Muscle layer of colon (tissue), 2 donors: ENCODE measurements around the gene CLEC2B.

ENCODE experiments used
- H3K27ac ChIP-seq: one replicate; pipeline ENCODE4 v1.7.0; 2013; ENCODE audit warnings: low read depth, mild to moderate bottlenecking, low read length, moderate library complexity
- H3K27me3 ChIP-seq, 2 donors: one replicate each; pipeline ENCODE4 v1.7.0; 2013; ENCODE audit warnings: low read length in 2 of 2, mild to moderate bottlenecking in 2 of 2; ENCODE audit not compliant: insufficient read depth in 2 of 2, control insufficient read depth in 1 of 2
- H3K36me3 ChIP-seq: one replicate; pipeline ENCODE4 v1.7.0; 2013; ENCODE audit warnings: mild to moderate bottlenecking, low read length; ENCODE audit not compliant: insufficient read depth
- H3K4me1 ChIP-seq: one replicate; pipeline ENCODE4 v1.7.0; 2013; ENCODE audit warnings: mild to moderate bottlenecking, low read length; ENCODE audit not compliant: insufficient read depth
- H3K4me3 ChIP-seq, 2 donors: one replicate each; pipeline ENCODE4 v1.7.0; 2013; ENCODE audit warnings: low read length in 2 of 2, low read depth in 1 of 2, mild to moderate bottlenecking in 1 of 2, moderate library complexity in 1 of 2
- H3K9ac ChIP-seq: one replicate; pipeline ENCODE4 v1.7.0; 2013; ENCODE audit warnings: low read length
- H3K9me3 ChIP-seq: one replicate; pipeline ENCODE4 v1.7.0; 2013; ENCODE audit warnings: mild to moderate bottlenecking, low read length
- donor health status: abdominal sarcoma.
- donor health status: Adenocarcinoma of cecum.

Gene CLEC2B

DNA sequence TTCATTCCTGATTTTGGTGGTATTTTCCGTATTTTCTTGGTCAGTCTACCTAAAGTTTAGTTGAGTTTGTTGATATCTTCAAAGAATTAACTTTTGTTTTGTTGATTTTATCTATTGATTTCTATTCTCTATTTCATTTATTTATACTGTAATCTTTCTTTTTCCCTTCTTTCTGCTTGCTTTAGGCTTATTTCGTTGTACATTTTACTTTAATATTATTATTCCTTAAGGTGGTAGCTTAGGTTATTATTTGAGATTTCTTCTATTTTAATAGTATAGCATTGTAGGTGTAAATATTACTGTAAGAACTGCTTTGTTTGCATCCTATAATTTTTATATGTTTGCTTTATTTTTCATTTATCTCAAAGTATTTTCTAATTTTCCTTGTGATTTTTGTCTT lies 63.3 kb downstream of the CLEC2B start:
- Histone ChIP-seq H3K9me3 (no peaks in the 10 kb centered on the region), H3K27ac (no peak overlapping the region), H3K9ac (no peak overlapping the region), H3K27me3 (no peaks in the 10 kb centered on the region), H3K36me3 (no peaks in the 10 kb centered on the region), H3K4me1 (no peaks in the 10 kb centered on the region), H3K4me3 (no peak overlapping the region)
